HPDE6-E6E7 (cell line): Measurements from ENCODE around the gene RDH14.

ENCODE experiments used
- DNase-seq: peaks from one replicate; pipeline ENCODE4 v3.0.0; 2011; ENCODE audit warnings: missing footprints; ENCODE audit errors: extremely low spot score

The RDH14 gene

DNA sequence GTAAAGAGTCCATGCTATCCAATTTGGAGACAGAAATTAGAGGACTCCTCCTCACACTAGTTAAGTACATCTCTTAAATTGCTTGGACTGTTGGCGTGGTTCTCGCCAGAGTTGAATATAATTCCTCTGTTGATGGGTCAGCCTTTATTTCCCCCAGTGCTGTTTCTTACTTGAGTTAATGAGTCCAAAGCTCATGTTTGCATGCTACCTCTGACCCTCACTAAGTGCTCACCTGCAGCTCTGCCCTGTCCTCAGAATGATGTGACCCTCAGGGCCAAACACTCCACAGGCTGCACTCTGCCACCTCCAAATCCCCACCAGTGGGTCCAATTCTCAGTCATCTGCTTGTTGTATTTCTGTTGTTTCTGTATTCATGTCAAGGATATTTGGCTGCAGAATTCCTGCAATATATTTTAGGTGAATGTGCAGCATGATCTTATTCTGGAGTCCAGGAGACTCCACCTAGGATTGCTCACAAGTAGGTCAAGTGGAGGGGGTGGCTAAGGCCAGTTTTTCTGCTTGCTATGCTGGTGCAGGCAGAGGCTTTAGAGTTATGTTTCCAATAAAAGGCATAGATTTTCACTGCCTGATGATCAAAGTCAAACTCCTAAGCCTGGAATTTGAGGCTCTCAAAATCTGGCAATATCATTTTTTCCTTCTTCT lies 37.8 kb downstream of the RDH14 start:
- no peak for DNase-seq

DNA sequence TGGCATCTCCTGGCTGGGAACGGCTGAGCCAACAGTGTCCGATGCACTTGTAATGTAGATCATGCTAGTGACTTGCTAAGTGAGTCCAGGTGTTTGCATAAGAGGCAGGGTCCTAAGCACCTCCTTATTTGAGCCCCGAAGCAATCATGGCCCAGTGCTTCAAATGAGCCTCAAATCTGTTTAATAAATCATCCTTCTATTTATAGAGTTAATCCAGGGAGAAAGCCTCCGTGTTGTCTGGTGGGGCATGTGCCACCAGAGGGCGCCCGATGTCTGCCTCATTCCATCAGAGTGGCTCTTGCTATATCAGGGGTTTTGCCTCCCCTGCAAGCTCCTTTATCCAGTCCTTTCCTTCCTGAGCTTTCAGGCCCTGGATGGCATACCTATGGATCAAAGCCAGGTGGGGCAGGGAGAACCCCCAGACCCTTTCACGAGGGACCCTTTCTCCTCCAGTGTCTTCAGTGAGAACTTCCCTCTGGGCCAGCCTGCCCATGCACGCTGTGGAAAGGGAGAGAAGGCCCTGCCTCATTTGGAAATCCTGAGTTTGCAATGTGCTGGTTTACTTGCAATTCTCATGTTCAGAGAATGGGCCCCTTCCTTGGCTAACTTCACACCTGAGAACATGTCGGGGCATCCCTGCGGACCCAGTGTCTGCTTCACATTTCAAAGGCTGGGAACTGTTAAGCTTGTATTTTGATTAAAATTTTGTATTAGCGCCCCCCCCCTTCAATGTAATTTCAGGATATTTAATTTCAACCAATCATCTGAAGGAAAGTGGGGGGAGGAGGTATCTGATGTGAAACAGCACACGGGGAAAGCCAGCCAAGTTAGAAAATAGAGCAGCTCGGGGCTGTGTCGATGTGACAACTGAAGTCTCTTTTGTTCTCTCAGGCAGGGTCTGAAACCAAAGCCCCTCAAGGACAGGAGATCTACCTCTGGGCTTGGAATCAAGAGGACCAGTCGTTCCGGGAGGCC lies 39.7 kb downstream of the RDH14 start:
- DNase-seq, result peak; percentile 67

DNA sequence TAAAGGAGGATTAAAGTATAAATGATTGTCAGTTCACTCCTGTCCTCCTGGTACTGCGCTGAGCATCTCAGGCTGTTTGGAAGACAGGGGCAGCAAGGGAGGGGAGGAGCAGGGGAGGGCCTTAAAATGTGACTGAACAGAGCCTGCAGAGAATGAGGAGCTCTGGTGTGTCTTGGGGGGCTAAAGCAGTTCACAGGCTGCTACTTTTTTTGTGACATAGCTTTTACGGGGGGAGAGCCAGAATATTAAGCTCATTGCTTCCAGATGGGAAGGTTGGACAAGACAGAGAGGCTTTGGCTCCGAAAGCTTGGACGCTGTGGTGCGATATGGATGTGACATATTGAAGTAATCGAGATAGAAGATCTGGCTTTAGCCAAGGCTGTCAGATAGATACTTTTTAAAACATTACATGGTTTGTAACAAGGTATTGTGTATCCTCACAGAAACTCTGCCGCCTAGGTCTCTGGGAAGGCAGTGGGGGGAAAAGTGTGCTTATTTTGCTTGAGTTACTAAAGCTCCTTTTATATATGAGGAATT lies 40.5 kb downstream of the RDH14 start:
- DNase-seq, result no peak

DNA sequence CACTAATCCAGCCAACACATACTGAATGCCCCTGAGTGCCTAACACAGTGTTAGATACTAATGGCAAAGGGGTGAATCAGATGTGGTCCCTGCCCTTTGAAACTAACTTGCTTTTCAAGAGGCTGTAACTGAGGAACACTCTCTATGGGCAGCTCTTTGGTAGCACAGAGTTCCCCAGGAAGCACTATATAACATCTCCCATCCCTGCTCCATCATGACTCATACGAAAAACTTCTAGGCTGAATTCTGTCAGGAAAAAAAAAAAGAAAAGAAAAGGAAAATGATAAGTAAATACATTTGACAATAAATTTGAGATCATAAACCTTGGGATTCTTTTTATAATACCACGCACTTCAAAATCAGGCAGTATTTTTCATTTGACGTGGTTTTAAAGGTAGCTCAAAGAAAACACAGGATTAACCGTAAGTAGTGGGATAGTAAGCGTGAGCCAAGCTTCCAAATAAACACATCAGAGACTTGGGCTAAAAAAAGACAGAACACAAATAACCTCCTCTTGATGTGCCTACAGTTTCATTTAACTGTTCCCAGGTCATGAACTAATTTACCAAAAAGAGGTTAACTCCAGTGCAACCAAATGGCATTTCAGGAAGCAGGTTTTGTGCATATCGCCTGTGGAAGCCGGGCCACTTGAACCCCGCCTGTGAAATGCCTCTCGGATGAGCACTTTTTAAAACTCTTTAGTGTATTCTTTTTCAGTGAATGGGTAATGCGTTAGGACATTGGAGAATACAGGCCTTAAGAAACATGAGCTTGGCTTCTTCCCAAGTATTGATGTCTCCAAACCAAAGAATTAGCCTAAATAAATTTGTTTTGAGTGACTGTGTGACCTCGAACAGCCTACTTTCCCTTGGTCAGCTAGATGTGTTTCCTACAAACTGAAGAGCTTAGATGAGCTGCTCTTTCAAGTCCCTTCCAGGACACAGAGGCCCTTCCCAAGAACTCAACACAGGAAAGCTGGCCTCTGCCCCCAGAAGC lies 42.0 kb downstream of the RDH14 start:
- no peak for DNase-seq

DNA sequence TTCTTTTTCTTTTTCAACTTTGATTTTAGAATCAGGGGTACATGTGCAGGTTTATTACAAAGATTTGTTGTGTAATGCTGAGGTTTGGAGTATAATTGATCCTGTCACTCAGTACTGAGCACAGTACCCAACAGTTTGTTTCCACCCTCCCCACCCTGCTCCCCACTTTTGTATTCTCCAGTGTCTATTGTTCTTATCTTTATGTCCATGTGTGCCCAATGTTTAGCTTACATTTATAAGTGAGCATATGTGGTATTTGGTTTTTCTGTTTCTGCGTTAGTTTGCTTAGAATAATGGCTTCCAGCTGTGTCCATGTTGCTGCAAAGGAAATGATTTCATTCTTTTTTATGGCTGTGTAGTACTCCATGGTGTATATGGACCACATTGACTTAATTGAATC lies 43.1 kb downstream of the RDH14 start:
- DNase-seq, result no peak

DNA sequence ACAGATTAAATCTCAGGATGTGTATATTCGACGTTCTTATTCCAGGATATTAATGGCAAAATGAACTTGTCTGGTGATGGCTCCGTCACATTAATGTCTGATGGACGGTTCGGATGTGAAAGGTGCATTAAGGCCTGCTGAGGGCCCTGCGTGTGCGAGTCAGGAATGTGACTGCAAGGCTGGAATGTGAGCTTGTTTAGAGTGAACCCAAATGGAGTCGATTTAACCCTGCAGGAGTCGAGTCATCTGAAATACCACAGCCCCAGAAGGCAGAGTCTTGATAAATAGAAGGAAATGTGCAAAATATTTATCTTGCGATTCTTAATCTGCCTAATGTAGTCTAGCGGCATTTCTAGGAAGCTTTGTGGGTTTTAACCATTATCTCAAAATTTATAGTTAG lies 44.3 kb downstream of the RDH14 start:
- no peak for DNase-seq

DNA sequence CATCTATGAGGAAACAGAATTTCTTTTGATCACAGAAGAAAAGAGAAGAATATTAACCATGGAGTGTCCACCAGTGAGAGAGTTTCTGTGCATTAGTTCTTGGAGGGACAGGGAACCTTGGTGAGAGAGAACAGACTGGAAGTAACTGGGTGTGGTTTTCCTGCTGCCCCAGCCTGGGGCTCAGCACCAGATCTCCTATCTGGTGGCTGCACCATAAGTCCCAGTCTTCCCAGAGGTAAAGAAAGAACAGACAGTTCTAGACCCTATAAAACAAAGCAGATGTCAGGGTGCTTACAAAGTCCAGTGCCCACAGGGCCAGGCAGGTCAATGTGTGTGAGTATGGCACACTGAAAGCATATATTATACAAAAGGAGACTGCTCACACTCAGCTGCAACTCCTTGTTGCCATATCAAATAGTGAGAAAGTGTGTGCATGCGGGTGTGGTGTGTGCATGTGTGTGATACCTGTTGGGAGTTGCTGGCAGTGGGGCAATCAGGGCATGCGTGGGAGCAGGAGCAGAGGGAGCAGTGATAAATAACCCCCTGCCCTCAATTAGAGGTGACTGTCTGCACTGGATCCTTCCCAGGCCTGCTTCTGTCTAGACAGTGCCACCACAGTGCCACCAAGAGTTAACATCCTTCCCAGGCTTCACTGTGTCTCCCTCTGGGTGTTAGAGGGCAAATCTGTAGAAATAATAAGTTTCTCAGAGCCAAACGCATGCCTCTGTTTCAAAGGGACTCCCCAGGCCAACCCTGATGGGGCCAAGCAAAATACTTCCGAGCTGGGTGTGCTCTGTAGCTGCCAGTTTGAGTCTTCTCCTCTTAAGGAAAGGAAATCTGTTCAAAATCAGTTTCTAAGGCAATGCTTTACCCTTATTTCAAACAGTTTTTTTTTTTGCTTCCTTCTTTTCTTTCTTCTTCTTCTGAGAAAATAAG lies 45.7 kb downstream of the RDH14 start:
- no peak for DNase-seq

DNA sequence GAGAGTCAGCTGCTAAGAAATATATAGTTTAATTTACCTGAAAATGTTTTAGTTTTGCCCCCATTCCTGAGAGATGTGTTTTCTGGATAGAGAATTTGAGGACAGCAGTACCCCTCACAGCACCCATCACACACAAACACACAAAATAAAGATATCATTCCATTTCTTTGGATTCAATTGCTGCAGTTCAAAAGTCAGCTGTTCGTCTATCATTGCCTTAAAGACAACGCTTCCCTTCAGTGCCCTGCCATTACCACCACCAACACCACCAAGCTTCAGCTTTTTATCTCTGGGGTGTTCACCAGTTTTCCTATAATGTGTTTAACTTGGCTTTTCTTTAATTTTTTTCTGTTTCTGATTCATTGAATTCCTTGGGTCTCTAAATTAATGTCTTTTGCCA lies 49.7 kb downstream of the RDH14 start:
- DNase-seq, result no peak

DNA sequence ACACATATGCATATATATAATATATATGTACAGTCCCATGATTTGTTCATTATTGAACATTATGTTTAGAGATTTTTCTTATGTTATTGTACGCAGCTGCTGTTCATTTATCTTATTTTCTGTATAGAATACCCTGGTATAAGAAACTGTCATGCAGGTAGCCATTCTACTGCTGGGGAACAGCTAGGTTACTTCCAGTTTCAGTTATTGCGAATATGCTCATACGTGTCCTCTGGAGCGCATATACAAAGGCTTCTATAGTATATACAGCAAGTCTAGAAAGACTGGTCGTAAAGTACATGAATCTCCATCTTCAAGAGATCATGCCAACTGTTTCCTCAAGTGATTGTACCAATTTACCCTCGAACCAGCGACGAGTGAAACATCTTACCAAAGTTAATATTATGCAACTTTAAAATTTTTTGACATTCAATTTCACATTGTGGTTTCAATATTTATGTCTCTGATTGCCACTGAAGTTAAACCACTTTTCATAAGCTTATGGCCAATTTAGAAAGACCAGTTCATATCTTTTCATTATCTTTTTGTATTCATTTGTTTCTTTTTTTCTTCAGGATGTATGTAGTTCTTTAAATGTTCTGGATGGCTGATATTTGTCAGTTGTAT lies 53.5 kb downstream of the RDH14 start:
- DNase-seq, result no peak

DNA sequence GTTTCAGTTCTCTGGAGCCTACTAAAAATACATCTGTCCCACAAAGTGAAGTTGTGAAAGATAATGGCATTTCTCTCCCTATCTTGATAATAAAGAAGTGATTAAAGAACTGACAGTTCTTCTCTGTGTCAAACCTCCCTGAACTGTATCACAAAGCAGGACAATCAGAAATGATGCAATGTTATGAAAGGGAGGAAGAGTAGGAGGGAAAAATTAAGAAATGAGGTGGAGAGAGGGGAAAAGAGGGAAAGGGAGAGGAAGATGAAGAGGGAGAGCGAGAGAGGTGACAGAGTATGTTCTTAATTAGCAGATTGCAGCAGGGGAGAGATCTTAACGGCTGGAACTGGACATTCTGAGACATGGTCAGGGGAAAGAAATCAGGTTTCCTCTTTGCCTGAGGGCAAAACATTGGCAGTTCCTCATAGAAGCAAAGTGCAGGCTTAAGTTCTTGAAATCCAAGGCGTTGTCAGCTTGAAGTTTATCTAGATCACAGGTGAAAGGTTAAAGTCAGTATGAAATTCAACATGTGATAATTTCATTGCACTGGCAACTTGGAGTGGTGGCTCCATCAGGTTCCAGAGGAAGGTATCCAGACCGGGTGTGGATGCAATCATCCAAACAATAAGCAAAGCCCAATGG lies 54.6 kb downstream of the RDH14 start:
- no peak for DNase-seq
